Right lung (tissue), 5 donors: ENCODE results near the gene STRN3. TPM values are rescaled to one million over a fixed set of nuclear protein-coding genes. Genes with fewer than 3 reads are reported as not detected.
"Not testable (repeated sequence)": the region's sequence is repeated elsewhere in the genome, so short reads cannot be mapped to it uniquely, and the experiment has no call there.

Source experiments
- DNase-seq, 2 donors: peaks; one replicate each; pipeline ENCODE4 v3.0.0-alpha.2; 2013
- polyA plus RNA-seq, 5 donors: library from polyadenylated mRNA; unstranded; fragments of 120-200 nt; gene quantifications; one replicate each; pipeline versions ENCODE4 v1.2.1 to v1.2.3, GENCODE V29; 2013; ENCODE audit warnings: inconsistent platforms in 1 of 5, low replicate concordance in 1 of 5; ENCODE audit not compliant: insufficient read length in 5 of 5, insufficient read depth in 1 of 5

STRN3 gene
- polyA plus RNA-seq, 5 donors, result 32.6 to 49.2 (median 46.6) TPM

DNA sequence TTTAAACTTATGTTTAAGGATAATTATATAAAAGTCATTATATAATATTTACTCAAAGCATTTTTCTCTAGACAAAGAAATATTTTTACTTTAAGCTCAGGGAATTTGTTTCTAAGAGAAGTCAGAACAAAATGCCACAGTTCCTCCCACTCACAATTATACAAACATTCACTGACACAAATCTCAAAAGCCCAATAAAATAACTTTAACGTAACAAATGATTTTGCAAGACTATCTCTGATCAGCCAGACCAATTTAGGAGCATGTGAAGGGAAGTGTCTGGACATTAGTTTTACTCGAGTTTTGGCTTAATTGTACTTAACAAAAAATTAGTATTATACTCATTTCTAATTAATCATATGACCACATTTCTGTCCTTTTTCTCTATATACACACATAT, 110.6 kb downstream of the STRN3 start:
- no peak for DNase-seq

DNA sequence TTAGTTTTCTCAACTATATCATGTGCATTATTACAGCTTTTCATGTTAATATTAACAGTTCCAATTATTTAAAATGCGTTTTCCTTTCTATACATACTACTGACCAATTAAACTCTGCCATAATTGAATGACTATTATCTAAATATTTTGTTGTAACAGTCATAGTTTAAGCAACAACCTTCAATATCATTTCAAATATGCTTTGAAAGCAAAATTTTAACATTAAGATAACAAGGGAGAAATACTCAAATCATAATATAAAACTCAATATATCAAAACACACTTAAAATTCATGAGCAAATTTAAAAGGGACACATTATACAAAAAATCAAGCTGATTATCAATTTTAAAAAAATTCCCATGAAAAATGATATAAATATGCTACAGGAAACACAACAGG, 111.4 kb downstream of the STRN3 start:
- DNase-seq, result no peak

DNA sequence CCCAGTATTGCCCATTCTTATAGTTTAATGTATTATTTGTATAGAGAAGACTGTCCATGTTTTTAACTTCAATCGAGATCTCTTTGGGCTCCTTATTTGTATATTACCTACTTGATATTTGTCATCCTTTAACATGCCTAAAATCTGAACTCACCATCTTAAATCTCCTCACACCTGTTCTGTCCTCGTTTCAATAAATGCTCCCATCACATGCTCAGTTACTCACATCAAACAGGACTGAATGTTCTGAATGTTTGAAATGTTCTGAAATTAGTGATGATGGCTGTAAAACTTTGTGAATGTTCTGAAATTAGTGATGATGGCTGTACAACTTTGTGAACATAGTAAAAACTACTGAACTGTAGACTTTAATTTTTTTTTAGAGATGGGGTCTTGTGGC, 117.4 kb downstream of the STRN3 start:
- DNase-seq, result no peak

DNA sequence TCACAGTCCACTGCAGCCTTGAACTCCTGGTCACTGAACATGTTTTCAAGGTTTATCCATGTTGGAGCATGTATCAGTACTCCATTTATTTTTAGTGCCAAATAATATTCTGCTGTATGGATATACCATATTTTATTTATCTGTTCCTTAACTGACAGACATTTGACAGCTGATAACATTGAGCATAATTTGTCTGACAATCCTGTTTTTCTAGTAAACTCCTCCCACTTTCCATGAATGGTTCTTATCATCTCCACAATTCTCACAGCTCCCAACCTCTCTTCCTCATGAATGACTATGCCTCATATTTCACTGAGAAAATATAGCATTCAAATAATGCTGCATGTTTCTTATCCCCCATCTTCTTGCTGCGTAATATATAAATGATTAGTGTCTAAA, 118.5 kb downstream of the STRN3 start:
- DNase-seq, result no peak

DNA sequence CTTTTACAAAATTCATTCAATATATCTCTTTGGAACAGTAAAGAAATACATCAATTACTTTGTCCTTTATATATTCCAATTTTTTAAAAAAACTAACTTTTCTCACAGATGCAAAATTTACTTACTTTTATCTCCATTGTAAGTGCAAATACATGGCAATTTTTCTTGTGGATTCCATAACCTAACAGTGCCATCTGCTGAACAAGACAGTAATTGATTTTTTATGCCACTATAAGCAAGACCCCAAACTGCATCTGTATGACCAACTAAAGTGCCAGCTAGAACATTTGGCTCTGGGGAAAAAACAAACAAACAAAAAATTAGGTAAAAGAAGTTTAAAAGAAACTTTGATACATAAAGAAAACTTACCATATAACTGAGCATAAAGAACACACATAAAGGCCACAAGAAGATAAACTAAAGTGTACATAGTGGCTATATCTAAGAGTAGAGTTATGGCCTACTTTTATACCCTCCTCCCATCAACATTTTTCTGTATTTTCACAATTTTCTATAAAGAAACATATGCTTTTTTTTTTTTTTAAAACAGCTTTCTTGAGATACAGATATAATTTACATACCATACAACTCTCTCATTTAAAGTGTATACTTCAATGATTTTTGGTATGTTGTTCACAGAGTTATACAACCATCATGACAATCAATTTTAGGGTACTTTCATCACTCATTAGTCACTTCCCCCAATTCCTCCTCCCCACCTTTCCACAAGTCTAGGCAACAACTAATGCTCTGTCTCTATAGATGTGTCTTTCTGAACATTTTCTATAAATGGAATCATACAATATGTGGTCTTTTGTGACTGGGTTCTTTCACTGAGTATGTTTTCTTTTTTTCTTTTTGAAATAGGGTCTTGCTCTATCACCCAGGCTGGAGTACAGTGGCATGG, 119.2 kb downstream of the STRN3 start:
- peak in 1 of 2 donors; percentile 12 for DNase-seq

DNA sequence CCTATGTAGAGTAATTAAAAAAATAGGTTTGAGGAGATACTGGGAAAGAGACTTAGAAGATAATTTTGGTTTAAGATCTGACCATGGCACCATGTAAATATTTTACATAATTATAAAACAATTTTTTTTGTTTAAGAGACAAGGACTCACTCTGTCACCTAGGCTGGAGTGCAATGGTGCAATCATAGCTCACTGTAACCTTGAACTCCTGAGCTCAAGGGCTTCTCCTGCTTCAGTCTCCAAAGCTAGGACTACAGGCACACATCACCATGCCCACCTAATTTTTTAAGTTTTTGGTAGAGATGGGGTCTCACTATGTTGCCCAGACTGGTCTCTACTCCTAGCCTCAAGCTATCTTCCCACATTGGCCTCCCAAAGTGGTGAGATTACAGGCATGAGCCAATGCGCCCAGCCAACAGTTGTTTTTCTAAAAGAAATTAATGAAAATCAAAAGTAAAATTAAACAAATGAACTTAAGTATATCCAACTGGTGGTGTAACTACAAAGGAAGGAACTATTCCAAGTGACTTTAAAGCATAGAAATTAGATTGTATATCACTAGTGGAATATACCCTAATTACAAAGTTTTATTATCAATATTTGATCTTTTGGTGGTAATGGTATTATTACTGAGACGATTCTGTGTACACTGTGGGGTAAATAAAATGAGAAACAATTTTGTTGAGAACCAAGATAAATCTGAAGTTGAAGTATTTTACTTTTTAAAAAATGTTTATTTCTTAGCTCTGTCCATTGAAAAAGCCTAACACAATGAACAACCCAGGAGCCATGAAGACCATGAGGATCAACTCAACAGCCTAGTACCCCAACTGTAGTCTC, 122.7 kb downstream of the STRN3 start:
- no peak for DNase-seq

DNA sequence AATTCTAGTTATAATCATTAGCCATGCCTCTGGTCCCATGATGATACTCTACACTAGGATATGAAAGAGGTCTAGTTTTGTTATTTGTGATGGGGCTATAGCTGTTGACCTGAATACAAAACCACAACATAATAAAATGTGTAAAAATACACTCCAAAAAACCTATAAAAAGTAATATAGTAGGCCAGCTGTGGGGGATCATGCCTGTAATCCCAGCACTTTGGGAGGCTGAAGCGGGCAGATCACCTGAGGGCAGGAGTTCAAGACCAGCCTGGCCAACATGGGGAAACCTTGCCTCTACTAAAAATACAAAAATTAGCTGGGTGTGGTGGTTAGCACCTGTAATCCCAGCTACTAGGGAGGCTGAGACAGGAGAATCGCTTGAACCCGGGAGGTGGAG, 129.1 kb downstream of the STRN3 start:
- not testable (repeated sequence) for DNase-seq

DNA sequence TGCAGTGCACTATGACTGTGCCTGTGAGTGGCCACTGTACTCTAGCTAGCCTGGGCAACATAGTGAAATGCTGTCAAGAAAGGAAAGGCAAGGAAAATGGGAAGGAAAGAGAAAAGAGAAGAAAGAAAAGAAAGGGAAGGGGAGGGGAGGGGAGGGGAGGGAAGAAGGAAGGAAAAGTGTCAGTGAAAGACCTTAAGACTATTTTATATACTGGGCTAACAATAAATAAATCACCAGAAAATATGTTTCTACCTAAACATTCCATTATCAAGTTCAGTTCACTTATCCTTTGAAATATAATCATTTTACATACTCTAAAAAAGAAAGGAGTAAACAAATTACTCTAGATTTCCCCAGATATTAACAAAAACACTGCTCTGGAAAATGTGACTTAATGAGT, 129.7 kb downstream of the STRN3 start:
- no peak for DNase-seq

DNA sequence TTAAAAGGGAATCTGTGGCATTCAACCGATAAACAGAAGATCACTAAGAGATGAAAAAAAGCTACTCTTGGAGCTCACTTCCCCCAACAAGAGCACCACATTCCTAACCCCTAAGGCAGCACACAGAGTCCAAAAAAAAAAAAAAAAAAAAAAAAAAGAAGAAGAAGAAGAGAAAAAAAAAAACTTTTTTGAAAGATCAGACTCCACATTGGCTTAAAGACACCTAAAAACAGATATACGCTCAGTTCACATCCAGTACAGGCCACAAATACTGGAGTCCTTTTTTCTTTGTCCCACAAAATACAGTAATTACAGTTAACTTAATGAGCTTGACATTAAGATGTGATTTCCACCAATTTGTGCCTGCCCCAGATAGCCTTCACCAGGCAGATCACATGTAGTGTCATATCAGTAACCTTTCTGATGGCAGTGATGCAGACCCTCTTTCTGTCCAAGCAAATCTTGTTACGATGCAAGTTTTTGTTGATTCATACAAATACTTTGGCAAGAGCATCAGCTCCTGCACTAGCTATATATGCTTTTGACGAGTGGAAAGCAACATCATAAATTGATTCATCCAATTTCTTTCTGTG, 131.2 kb downstream of the STRN3 start:
- DNase-seq, result no peak

DNA sequence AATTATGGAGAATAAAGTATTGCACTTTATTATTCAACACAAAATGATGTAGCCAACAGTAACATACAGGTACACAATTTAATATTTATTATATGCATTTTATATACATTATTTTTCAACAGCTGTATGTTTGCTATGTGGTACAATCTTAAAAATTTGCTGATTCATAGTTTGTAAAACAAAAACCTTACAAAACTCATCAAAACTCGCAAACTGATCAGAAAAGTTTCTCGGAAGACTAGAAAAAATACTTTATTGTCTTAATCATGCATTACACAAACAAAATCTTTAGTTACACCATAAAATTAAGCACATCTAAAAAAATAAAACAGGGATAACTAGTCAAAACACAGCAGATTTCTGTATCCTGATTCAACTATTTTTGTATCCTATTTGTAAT, 132.4 kb downstream of the STRN3 start:
- DNase-seq, result no peak

DNA sequence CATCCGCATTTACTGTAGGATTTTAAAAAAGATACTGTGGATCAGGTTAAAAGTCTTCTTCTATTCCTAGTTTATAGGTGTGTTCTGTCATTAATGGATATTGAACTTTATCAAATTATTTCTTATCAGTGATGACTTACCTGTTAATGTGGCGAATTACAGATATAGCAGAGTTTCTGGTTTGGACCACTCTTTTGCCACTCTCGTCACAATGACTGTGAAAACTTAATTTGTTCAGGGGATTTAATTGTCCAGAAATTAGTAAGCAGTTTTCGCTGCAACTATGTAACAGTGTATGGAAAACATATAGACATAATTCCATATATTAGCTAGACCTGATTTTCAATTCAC, 137.0 kb downstream of the STRN3 start:
- DNase-seq, result no peak

DNA sequence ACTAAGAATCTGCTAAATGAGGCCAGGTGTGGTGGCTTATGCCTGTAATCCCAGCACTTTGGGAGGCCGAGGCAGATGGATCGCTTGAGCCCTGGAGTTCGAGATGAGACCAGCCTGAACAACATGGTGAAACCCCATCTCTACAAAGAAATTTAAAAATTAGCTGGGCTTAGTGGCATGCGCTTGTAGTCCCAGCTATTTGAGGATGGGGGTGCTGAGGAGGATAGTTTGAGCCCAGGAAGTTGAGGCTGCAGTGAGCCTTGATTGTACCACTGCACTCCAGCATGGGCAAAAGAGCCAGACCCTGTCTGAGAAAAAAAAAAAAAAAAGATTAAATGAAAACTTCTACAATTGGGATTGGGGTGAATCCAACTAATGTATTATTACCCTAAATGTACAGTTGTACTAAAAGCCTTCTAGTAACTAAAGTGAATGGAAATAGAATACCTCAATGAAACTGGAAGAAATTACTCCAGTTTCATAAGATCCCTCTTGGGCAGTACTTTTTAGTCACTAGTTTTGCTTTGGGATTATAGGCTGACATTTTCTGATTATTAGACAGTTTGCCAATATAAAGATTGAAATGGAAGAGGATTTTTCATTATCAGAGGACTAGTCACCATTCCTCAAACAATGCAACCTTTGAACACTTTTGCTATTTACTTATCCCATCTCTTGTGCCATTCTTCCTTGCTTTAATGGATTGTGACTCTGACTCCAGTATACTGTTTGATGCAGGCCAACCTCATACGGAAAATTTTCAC, 137.5 kb downstream of the STRN3 start:
- DNase-seq, result no peak

DNA sequence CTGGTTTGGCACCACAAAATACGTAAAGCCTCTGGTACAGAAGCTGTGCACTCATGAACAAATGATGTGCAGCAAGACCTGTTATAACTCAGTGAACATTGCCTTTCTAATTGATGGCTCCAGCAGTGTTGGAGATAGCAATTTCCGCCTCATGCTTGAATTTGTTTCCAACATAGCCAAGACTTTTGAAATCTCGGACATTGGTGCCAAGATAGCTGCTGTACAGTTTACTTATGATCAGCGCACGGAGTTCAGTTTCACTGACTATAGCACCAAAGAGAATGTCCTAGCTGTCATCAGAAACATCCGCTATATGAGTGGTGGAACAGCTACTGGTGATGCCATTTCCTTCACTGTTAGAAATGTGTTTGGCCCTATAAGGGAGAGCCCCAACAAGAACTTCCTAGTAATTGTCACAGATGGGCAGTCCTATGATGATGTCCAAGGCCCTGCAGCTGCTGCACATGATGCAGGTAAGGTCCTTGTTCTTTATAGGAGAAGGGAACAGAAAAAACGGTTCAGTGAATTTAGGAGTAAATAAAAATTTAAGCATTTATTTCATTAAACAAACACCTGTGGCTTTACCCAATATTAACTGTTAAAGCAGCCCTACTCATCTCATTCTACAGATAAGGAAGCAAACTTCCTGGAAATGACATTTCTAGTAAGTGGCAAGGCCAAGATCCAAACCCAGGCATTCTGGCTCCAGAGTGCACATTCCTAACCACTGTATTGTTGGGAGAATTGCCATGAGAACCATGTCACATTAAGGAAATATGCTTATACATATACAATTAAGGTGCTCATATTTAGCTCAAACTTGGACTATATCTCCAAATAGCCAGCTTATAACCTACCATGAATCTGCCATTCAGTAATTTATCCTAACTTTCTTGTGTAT, 140.1 kb downstream of the STRN3 start:
- peak in 1 of 2 donors; percentile 47 for DNase-seq

DNA sequence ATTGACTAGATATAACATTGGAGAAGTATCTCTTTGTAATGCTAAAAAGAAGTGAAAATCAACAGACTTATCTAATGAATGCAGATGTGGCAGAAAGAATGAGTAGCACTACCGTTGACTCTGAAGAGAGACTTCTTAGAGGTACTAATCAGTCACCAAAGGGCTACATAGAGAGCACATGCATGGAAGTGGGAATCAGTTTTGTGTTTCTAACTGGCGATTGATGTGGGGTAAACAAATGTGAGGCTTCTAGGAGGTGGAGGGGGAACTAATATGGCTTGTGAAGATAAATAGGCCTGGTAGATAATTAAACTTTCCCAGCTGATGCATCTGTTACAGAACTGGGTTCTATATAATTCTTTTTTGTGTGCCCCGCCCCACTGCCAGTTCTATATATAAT, 141.3 kb downstream of the STRN3 start:
- no peak for DNase-seq

DNA sequence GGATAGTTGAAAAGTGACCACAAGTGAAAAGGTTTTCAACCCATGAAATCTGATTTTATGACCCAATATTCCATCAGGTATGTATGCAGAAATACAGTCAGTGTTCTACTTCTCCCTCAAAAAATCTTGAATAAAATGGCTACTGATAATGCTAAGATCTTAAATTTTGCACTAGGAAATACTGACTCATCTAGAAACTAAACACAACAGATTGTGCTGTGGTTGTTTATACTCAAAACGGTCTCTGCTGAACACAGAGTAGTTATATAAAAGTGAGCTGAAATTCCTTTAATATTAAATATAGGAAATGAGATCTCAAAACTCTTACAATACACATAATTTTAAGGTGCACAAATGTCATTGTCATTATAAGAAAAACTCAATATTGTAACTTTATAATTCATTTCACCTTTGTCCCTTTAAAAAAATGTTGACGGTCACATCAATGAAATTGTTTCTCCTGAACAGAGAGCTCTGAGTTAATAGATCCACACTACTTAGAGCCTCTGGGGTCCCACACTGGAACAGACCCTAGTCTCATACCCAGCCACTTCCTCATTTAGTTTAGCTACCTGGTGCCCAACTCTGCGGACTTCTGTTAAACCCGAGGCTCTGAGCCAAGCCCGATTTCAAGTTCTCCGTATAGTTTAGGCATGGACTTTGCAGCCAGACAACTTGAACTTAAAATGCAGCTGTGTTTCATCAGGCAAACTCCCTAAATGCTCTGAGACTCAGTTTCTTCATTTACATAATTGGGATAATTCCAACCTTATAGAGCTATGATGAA, 142.5 kb downstream of the STRN3 start:
- no peak for DNase-seq

DNA sequence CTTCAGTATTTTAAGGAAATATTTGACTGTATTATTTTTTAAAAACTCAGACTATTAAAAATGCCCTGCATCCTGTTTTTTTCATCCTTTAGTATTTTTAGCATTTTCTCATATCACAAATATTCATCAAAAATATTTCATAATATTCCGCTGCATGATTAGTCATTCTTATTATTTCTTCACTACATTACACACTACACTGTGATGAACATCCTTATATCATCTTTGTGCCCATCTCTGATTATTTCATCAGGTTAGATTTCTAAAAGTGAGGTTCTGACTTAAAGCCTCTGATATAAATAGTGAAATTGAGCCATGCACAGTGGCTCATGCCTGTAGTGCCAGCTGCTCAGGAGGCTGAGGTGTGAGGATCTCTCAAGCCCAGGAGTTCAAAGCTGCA, 143.7 kb downstream of the STRN3 start:
- no peak for DNase-seq

DNA sequence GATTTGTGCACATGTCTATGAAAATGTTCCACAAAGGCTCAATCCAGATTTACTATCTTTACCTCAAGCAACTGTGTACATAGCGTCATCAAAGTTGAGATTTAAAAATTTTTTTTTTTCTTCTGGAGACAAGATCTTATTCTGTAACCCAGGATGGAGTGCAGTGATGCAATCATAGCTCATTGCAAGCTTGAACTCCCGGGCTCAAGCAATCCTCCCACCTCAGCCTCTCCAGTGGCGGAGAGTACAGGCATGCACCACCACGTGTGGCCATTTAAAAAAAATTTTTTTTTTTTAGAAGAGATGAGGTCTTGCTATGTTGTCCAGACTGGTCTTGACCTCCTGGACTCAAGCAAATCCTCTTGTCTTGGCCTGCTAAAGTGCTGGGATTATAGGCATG, 149.5 kb downstream of the STRN3 start:
- DNase-seq, result no peak

DNA sequence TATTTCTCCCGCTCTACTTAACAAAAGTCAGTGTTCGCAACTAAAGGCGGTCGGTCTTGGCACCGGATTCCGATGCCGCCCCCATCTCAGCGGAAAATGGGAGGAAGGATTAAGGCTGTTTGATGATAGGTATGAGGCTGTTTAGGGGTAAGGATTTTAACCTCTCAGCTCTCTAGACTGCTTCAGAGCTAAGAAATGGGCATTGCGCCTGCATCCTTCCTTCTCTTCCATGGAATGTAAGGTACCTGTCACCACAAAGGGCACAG, 150.5 kb downstream of the STRN3 start:
- no peak for DNase-seq

DNA sequence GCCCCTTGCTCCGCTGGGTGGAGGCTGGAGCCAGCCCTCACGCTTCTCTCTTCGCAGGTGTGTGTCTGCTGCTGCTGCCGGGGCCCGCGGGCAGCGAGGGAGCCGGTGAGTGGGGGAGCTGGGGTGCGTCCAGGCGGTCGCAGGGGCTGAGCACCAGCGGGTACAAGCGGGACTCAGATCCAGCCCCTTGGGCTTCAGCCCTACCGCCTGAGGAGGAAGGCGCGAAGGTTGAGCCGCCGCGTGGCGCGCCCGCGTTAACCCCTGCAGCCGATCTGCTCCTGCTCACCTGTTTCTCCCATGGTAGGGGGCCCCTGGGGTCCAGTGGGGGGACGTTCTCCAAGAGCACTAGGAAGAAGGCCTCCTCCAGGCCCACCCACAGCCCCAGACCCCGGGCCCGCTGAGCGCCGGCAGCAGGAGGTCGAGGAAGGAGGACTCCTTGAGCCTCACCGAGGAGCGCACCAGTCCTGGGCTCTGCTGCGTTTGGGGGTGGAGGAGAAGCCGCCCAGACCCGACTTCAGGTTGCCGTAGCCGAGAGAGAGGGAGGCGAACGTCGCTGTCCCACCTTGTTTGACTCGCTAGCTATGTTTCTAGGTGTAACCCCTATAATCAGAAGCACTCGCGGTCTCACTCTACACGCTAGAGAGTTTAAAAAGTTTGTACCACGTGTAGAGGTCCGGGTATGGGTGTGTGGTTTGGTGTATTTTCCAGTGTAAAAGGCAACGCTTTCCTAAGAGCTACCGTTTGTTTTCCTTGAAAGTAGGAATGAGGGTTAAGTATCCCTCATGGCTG, 151.0 kb downstream of the STRN3 start:
- no peak for DNase-seq
